Mesendoderm (in vitro differentiated cells): ENCODE data around the gene CLMP.
"Not testable (repeated sequence)": the region's sequence is repeated elsewhere in the genome, so short reads cannot be mapped to it uniquely, and the experiment has no call there.

Experiments
- DNase-seq: peaks from one replicate; pipeline ENCODE4 v3.0.0; 2013
- H2AK5ac ChIP-seq: 2 replicates; pipeline ENCODE4 v1.6.1; 2013; ENCODE audit warnings: low read length, inconsistent platforms
- H2BK120ac ChIP-seq: 2 replicates; pipeline ENCODE4 v1.6.1; 2013; ENCODE audit warnings: low read depth, mild to moderate bottlenecking, low read length, moderate library complexity, mixed read lengths
- H2BK15ac ChIP-seq: replicated peaks from 2 replicates; pipeline ENCODE4 v1.6.1; 2013; ENCODE audit warnings: low read depth, mild to moderate bottlenecking, moderate library complexity
- H2BK5ac ChIP-seq: 2 replicates; pipeline ENCODE4 v1.6.1; 2013; ENCODE audit warnings: low read length, inconsistent platforms
- H3K18ac ChIP-seq: 2 replicates; pipeline ENCODE4 v1.6.1; 2013; ENCODE audit warnings: mild to moderate bottlenecking, low read length, mixed read lengths
- H3K23ac ChIP-seq: one replicate; pipeline ENCODE4 v1.6.1; 2013; ENCODE audit warnings: low read length
- H3K27ac ChIP-seq: 2 replicates; pipeline ENCODE4 v1.5.1; 2013; ENCODE audit warnings: low read depth, mild to moderate bottlenecking, inconsistent platforms, low read length, moderate library complexity
- H3K27me3 ChIP-seq: 2 replicates; pipeline ENCODE4 v1.6.1; 2013; ENCODE audit warnings: low read length, control low read depth, mild to moderate bottlenecking, inconsistent platforms; ENCODE audit not compliant: insufficient read depth, poor library complexity
- H3K36me3 ChIP-seq: 2 replicates; pipeline ENCODE4 v1.6.1; 2013; ENCODE audit warnings: low read length, inconsistent platforms; ENCODE audit not compliant: control insufficient read depth, insufficient read depth
- H3K4ac ChIP-seq: one replicate; pipeline ENCODE4 v1.6.1; 2013; ENCODE audit warnings: low read depth, mild to moderate bottlenecking, low read length, moderate library complexity
- H3K4me1 ChIP-seq: 2 replicates; pipeline ENCODE4 v1.6.1; 2013; ENCODE audit warnings: low read depth, low read length, inconsistent platforms; ENCODE audit not compliant: control insufficient read depth
- H3K4me2 ChIP-seq: 2 replicates; pipeline ENCODE4 v1.6.1; 2013; ENCODE audit warnings: low read length
- H3K4me3 ChIP-seq: 2 replicates; pipeline ENCODE4 v1.5.1; 2013; ENCODE audit warnings: mild to moderate bottlenecking, low read length
- H3K56ac ChIP-seq: one replicate; pipeline ENCODE4 v1.6.1; 2013; ENCODE audit warnings: low read length
- H3K79me1 ChIP-seq: 2 replicates; pipeline ENCODE4 v1.6.1; 2013; ENCODE audit warnings: low read length, inconsistent platforms
- H3K79me2 ChIP-seq: 2 replicates; pipeline ENCODE4 v1.6.1; 2013; ENCODE audit warnings: mild to moderate bottlenecking, low read length; ENCODE audit not compliant: control insufficient read depth, insufficient read depth
- H3K9ac ChIP-seq: 2 replicates; pipeline ENCODE4 v1.6.1; 2013; ENCODE audit warnings: low read length, inconsistent platforms
- H4K5ac ChIP-seq: one replicate; pipeline ENCODE4 v1.6.1; 2013; ENCODE audit warnings: low read length
- H4K8ac ChIP-seq: one replicate; pipeline ENCODE4 v1.6.1; 2013; ENCODE audit warnings: low read depth, mild to moderate bottlenecking, control low read depth, low read length, moderate library complexity
- WGBS: extraction: QIAGEN DNeasy Blood & Tissue Kit; methylation state at CpG from one replicate; pipeline ENCODE4 v1.1.7; 2013; ENCODE audit warnings: low lambda C conversion rate, missing lambda C conversion rate; ENCODE audit not compliant: insufficient coverage; ENCODE audit errors: extremely low coverage; 5-methylcytosine and 5-hydroxymethylcytosine counted together

Gene CLMP

GRCh38 chr11:123059041-123059920, 135.8 kb downstream of the CLMP start:
- H2BK15ac ChIP-seq, H3K4me1 ChIP-seq, H2AK5ac ChIP-seq, H3K4ac ChIP-seq, H3K79me1 ChIP-seq, H2BK5ac ChIP-seq, H3K18ac ChIP-seq, H4K5ac ChIP-seq, H3K27ac ChIP-seq, H3K27me3 ChIP-seq, H3K23ac ChIP-seq, H4K8ac ChIP-seq, DNase-seq, H2BK120ac ChIP-seq: not testable (repeated sequence)
- H3K36me3 ChIP-seq: peaks cover 31% of the 10 kb centered on the region
- peak overlapping the region; percentile 78 for H3K4me2 ChIP-seq
- WGBS: no CpG with 5 or more reads among the region's 18 CpGs
- peak overlapping the region; percentile 93 for H3K9ac ChIP-seq
- H3K4me3 ChIP-seq: peak overlapping the region; percentile 97
- H3K79me2 ChIP-seq: peaks cover 37% of the 10 kb centered on the region
- peak overlapping the region; percentile 92 for H3K56ac ChIP-seq

- no CpG with 5 or more reads among the region's 5 CpGs for WGBS
- H3K79me1 ChIP-seq: peaks cover 3% of the 10 kb centered on the region
- H2AK5ac ChIP-seq: no peak overlapping the region
- no peak overlapping the region for H4K8ac ChIP-seq
- no peak overlapping the region for H2BK5ac ChIP-seq
- H3K36me3 ChIP-seq: peaks cover 31% of the 10 kb centered on the region
- H3K56ac ChIP-seq: no peak overlapping the region
- no peaks in the 10 kb centered on the region for H3K27me3 ChIP-seq
- no peak for DNase-seq
- peaks cover 36% of the 10 kb centered on the region for H3K79me2 ChIP-seq
- no peak overlapping the region for H3K18ac ChIP-seq
- H3K27ac ChIP-seq: no peak overlapping the region
- no peak overlapping the region for H3K9ac ChIP-seq
- no peak overlapping the region for H3K4ac ChIP-seq
- no peak overlapping the region for H4K5ac ChIP-seq
- H3K23ac ChIP-seq: no peak overlapping the region
- H3K4me2 ChIP-seq: no peak overlapping the region
- no peak overlapping the region for H2BK120ac ChIP-seq
- H3K4me1 ChIP-seq: no peaks in the 10 kb centered on the region
- H2BK15ac ChIP-seq: no peak overlapping the region
- H3K4me3 ChIP-seq: no peak overlapping the region
These were observed 137.3 kb downstream of the CLMP start for GRCh38 chr11:123057661-123058305.

- no peak overlapping the region for H2BK120ac ChIP-seq
- H2BK5ac ChIP-seq: no peak overlapping the region
- no peak overlapping the region for H3K9ac ChIP-seq
- no peak overlapping the region for H3K4me2 ChIP-seq
- H3K4me3 ChIP-seq: no peak overlapping the region
- peaks cover 3% of the 10 kb centered on the region for H3K79me1 ChIP-seq
- H3K36me3 ChIP-seq: peaks cover 31% of the 10 kb centered on the region
- no peak overlapping the region for H2AK5ac ChIP-seq
- no peak overlapping the region for H2BK15ac ChIP-seq
- no peaks in the 10 kb centered on the region for H3K4me1 ChIP-seq
- no peak overlapping the region for H3K56ac ChIP-seq
- no peak for DNase-seq
- H3K18ac ChIP-seq: no peak overlapping the region
- no peak overlapping the region for H3K23ac ChIP-seq
- H4K8ac ChIP-seq: no peak overlapping the region
- peaks cover 36% of the 10 kb centered on the region for H3K79me2 ChIP-seq
- no CpG with 5 or more reads among the region's 3 CpGs for WGBS
- no peak overlapping the region for H4K5ac ChIP-seq
- H3K27ac ChIP-seq: no peak overlapping the region
- no peaks in the 10 kb centered on the region for H3K27me3 ChIP-seq
- no peak overlapping the region for H3K4ac ChIP-seq
These were observed 138.1 kb downstream of the CLMP start for GRCh38 chr11:123056835-123057491.

DNA sequence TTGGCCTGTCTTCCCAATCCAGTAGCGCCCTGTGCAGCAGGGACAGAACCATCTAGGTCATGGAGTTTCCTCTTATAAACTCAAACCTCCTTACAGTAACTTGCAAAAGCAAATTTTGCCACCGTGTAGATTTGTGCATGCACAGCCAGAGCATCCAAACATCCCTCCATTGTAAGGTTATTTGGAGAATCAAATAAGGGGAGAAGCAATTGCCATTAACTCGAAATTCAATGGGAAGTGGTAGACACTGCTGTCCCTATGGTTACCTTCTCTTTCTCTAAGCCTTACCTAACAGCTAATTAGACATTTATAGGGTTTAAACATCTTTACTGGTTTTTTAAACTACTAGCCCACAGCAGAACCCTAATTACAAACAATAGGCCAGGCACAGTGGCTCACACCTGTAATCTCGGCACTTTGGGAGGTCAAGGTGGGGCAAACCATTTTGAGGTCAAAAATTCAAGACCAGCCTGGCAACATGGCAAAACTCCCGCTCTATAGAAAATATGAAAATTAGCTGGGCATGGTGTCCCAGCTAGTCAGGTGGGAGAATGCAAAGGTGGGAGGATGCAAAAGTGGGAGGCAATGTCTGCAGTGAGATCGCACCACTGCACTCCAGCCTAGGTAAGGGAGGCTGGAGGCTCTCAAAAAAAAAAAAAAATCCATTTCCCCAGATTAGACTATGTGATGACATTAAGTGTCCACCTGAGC, 139.7 kb downstream of the CLMP start:
- H3K4me3 ChIP-seq: no peak overlapping the region
- H4K5ac ChIP-seq: no peak overlapping the region
- H2BK5ac ChIP-seq: no peak overlapping the region
- no peaks in the 10 kb centered on the region for H3K27me3 ChIP-seq
- no peak overlapping the region for H4K8ac ChIP-seq
- H3K18ac ChIP-seq: no peak overlapping the region
- H2BK120ac ChIP-seq: no peak overlapping the region
- H3K4me2 ChIP-seq: no peak overlapping the region
- H3K4ac ChIP-seq: no peak overlapping the region
- peaks cover 28% of the 10 kb centered on the region for H3K36me3 ChIP-seq
- no peaks in the 10 kb centered on the region for H3K4me1 ChIP-seq
- peaks cover 3% of the 10 kb centered on the region for H3K79me1 ChIP-seq
- no peak for DNase-seq
- H3K79me2 ChIP-seq: peaks cover 20% of the 10 kb centered on the region
- H2AK5ac ChIP-seq: no peak overlapping the region
- no peak overlapping the region for H3K9ac ChIP-seq
- H3K56ac ChIP-seq: no peak overlapping the region
- no CpG with 5 or more reads among the region's 6 CpGs for WGBS
- no peak overlapping the region for H3K27ac ChIP-seq
- H3K23ac ChIP-seq: no peak overlapping the region
- H2BK15ac ChIP-seq: no peak overlapping the region

GRCh38 chr11:123054301-123055065, 140.6 kb downstream of the CLMP start:
- Histone ChIP-seq H3K79me2 (peaks cover 12% of the 10 kb centered on the region), H3K56ac (no peak overlapping the region), H2BK5ac (no peak overlapping the region), H3K18ac (no peak overlapping the region), H3K27me3 (no peaks in the 10 kb centered on the region), H2AK5ac (no peak overlapping the region), H3K4me1 (no peaks in the 10 kb centered on the region), H3K9ac (no peak overlapping the region), H4K5ac (no peak overlapping the region), H3K4ac (no peak overlapping the region), H2BK120ac (no peak overlapping the region), H3K36me3 (peaks cover 20% of the 10 kb centered on the region), H3K27ac (no peak overlapping the region), H2BK15ac (no peak overlapping the region), H4K8ac (no peak overlapping the region), H3K23ac (no peak overlapping the region), H3K4me2 (no peak overlapping the region), H3K4me3 (no peak overlapping the region), H3K79me1 (peaks cover 3% of the 10 kb centered on the region)
- DNase-seq: peak; percentile 84
- 100% methylated on average over 1 of the region's 11 CpGs for WGBS
